HG03439 (cell line): ENCODE measurements around the gene CFP.
A peak's percentile ranks its signal among the peaks of the same experiment; 100 is the strongest.
"Not testable (repeated sequence)": the region's sequence is repeated elsewhere in the genome, so short reads cannot be mapped to it uniquely, and the experiment has no call there.

ENCODE experiments used
- ATAC-seq: cut with Tn5 transposase; IDR thresholded peaks from one replicate; pipeline ENCODE4 v1.9.1; 2021; ENCODE audit warnings: mild to moderate bottlenecking, moderate library complexity; ENCODE audit not compliant: unreplicated experiment

CFP gene

DNA sequence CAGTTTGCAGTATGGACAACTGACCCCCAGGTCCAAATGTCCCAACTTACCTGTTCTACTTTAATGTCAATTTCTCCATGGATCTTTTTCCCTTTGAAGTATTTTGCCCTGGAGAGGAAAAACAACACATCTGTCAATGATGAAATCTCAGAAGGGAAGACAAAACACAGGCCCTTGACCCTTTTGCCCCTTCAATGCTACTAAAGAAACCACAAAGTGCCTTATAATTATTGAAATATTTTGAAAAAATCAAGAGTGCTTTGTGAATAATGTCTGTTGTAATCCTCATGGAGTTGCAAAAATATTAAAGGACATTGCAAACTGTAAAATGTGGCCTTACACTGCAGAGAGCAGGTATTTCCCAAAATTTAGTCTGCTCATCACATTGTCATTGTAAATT lies 22.6 kb downstream of the CFP start:
- no peak for ATAC-seq

- no peak for ATAC-seq
These were observed 24.7 kb downstream of the CFP start for GRCh38 chrX:47605024-47605423.

GRCh38 chrX:47603125-47603524 lies 26.6 kb downstream of the CFP start:
- ATAC-seq, result not testable (repeated sequence)

GRCh38 chrX:47597222-47597621 lies 32.5 kb downstream of the CFP start:
- ATAC-seq, result no peak

DNA sequence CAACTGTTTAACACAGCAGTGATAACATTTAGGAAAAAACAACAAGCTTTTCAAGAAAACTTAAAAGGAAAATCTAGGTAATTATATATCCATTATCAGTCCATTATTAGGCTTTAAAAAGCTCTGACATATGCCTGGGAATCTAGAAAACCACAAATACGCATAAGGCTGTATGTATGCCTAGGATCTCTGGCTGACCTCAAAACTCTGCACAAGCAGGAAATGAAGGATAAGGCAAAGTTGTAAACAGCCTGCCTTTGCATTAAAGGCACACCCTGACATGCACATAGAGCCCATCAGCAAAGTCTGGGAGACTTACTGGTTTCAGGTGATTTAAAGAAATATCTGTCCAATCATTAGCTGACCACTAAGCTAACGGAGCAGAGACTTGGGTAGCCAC lies 33.5 kb downstream of the CFP start:
- ATAC-seq, result no peak

- no peak for ATAC-seq
These were observed 33.9 kb downstream of the CFP start for GRCh38 chrX:47595716-47596251.

GRCh38 chrX:47593522-47593921 lies 36.2 kb downstream of the CFP start:
- no peak for ATAC-seq

DNA sequence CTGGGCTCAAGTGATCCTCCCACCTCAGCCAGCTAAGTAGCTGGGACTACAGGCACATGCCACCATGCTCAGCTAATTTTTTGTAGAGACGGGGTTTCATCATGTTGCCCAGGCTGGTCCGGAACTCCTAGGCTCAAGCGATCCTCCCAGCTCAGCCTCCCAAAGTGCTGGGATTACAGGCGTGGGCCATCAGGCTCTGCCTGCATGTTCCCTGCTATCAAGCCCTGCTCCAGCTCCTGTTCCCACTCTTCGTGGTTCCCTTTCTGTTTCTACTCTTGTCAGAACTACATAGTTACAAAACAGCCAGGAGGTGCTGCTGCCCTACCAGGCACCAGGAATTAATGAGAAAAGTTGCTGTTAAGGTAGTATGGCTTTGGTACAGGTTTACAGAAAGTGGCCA lies 38.7 kb downstream of the CFP start:
- ATAC-seq, result no peak

DNA sequence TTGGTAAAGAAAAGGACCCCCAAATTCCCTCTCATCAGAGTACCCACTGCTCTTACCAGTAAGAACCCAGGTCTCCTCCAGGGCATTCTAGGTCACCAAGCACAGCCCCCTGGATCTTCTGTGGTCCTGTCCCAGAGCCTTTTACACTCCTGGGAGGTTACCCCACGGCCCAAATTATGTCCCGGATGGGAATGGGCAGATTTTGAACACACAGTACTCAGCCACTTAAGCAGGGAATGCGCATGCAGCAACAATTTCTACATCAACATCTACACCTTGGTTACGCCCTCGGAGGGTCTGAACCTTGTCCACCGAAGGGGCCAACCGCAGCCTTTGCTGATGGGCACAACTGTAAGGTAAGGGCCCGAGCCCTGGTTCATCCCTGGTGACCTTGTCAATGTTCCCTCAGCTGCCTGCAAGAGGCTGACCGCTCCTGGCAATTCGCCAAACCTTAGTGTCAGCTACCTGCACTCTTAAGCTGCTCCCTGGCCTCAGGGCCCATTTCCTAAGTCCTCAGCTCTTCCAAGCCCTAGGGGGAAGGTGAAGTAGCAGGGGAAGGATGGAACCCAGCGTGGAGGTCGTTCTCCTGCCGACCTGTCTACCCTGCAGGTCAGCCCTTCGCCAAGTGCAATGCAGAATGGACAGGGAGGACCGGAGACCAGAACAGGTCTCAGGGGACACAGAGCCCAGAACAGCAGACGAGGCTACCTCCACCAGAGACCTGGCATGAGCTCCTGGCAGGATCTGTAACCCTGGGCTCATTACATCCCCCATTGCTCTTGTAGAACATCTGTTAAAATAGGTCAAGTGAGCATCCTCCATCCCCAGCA lies 41.6 kb downstream of the CFP start:
- ATAC-seq, result no peak

DNA sequence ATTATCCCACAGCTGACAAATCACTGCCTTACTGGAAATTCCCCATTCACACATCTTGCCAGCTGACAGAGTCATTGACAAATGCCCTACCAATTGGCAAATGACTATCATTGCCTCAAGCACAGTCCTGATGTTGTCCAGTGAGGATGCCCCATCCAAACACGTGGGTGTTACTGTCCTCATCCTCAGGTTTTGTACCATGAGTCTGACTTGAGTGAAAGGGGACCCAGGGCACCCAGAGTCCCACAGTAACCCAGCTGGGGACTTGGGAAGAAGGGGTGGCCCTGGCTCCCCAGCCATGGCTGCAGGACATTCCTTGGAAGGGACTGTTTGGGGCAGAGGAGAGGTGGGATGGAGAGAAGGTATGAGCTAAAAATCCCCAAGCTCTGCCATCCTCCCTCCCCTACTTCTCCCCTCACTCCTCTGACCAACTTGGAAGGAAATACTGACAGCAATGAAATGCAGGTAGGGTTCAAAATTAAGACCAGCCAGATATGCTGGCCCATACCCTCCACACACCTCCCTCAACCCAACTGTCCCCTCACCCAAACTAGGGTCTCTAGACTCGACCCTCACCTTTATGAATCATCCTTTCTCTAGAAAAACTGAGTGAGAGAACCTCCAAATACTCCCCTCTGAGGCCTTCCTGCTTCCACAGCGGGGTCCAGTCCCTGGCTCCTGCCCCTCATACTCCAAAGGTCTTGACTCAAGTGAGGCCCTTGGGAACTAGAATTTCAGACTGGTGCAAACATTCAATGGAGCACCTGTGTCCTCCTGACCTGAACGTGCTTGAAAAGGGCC lies 42.4 kb downstream of the CFP start:
- ATAC-seq, result no peak

- no peak for ATAC-seq
These were observed 43.5 kb downstream of the CFP start for GRCh38 chrX:47586043-47586787.

- no peak for ATAC-seq
These were observed 44.5 kb downstream of the CFP start for GRCh38 chrX:47585273-47585672.

DNA sequence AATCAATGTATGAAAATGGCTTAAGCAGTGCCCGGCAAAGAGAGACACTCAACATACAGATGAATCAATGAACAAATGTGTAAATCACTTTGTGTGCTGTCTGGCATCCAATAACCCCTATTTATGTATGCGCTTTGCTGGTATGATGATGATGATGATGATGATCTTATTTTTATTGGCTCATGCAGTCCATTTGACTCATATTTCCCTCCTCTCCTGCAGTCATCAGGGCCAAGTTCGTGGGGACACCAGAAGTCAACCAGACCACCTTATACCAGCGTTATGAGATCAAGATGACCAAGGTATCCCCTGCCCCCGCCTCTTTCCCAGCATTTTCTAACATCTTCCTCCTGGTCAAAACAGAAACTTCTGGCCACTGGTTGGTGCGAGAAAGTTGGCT lies 45.0 kb downstream of the CFP start:
- ATAC-seq, result no peak

GRCh38 chrX:47583240-47583861 lies 46.4 kb downstream of the CFP start:
- no peak for ATAC-seq

DNA sequence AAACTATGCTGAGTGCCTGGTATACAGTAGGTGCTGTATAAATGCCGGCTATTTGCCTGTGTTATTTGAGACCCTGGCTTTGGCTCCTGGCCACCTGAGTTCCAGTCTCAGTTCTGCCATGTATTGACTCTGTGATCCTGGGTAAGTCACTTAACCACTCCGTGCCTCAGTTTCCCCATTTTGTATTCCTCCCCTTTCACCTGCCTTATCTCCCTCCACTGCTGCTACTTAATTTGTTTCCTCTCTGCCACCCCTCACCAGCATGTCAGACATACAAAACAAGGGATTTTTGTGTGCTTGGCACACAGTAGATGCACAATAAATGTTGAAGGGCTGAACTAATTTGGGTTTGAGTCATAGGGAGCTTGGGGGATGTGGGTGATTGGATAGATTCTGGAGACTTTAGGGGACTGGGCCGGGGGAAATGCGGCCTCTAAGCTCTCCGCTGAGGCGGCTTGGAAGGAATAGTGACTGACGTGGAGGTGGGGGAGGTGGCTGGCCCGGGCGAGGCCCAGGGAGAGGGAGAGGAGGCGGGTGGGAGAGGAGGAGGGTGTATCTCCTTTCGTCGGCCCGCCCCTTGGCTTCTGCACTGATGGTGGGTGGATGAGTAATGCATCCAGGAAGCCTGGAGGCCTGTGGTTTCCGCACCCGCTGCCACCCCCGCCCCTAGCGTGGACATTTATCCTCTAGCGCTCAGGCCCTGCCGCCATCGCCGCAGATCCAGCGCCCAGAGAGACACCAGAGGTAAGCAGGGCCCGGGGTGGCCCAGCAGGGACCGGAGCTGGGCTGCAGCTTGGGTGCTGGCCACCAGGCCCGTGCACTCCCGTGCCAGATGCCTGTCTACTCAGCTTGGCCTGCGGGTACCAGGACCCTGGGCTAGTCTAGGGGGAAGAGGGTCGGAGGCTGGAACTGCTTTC lies 47.7 kb downstream of the CFP start, which contains the start of gene TIMP1:
TIMP1 (plus strand) TSS at position 706 of the 917 bp plus-strand sequence. CDS start 980 bp downstream, outside the sequence.
- ATAC-seq, result peak; percentile 68

DNA sequence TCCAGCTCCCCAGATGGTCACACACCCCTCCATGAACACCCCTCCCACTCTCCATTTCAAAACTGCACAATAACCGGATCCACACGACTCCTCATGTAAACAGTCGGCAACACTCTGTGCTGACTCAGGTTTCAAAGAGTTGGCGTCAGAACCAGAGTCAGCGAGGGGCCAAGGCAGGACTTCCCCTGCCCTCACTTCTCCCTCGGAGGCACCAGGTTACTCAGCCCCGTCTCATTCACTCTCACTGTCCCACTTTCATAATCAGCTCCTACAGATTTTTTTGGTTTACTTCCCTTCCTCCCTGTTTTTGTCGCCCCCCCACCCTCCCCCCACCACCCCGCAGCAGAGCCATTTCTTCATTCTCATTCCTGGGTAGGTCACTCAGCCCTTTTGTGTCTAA lies 50.2 kb downstream of the CFP start:
- no peak for ATAC-seq

DNA sequence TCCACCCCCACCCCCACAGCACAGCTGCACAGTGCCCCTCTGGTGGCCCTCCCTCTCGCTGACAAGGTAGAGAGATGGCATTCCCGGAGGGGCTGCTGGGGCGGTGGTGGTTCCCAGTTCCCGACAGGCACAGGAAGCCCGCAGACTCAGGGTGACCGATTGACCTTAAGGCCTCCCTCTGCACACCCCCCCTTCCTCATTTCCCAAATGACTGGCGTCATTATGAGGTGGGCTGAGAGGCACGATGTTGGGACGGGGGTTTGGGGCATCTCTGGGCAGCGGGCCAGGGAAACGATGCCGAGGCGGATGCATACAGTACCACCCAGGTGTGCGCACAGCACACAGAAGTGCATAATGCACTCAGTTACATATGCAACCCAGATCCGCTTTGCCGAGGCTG lies 51.0 kb downstream of the CFP start:
- ATAC-seq, result no peak

DNA sequence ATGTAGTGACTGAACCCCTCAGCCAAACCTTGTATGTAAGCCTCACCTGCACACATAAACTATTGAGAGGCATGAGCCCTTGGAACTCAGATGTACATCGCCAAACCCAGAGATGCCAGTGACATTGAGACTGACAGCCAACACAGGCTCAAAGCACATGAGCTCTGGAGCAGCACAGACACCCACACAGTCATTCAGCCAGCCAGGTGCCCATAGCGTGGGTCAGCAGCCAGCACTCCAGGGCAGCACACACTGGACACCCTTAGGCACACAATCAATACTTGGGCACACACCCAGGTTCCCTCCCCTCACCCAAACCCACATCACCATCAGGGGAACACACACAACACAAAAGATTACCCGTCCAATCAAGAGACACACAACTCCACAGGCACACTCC lies 51.8 kb downstream of the CFP start:
- ATAC-seq, result no peak

DNA sequence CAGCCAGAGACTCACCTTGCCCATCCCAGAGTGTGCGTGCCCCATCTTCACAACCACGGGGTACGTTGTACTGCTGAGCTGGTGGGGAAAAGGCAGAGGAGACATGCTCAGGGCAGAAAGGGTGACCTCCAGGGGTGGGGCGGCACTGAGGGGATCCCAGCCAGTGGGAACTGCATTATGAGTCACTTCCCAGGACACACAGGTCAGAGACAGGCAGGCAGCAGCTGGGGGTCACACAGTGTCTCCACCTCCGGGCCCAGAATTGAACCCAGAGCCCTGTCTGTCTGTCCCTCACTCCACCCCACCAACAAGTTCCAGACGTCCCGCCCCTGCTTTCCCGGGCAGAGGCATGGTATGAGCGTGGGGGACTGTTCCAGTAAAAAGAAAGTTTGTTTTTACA lies 52.3 kb downstream of the CFP start:
- ATAC-seq, result no peak
